ENCODE measurements around the gene CYP3A7. TPM values are rescaled to one million over a fixed set of nuclear protein-coding genes. Genes with fewer than 3 reads are reported as not detected.

CYP3A7 gene
- total and polyA plus RNA-seq, 2 of the 13 experiments (the other 11 are each of a cell fraction or from before 2014, with no cell fraction given) = 5.8 to 6.4 TPM

- TF ChIP-seq ZNF503 (CRISPR knock-in tag; IDR thresholded peaks at IDR 0.05) (peak; percentile 94), PHB2 (IDR thresholded peaks at IDR 0.05; ENCODE audit: partially characterized antibody) (no peak), MLX (CRISPR knock-in tag; IDR thresholded peaks at IDR 0.05) (peak; percentile 66; the same call in 1 of the 2 replicates), MYNN (CRISPR knock-in tag; IDR thresholded peaks at IDR 0.05; ENCODE audit: low read depth) (no peak), PHF21A (CRISPR knock-in tag; IDR thresholded peaks at IDR 0.05) (no peak), NFRKB (IDR thresholded peaks at IDR 0.05) (no peak), FOXA1 (IDR thresholded peaks at IDR 0.05) (no peak), FOXA1 (CRISPR knock-in tag; IDR thresholded peaks at IDR 0.05) (peak; percentile 79), DBP (CRISPR knock-in tag; IDR thresholded peaks at IDR 0.05; ENCODE audit: not compliant biosample characterization) (no peak), SKIL (CRISPR knock-in tag; IDR thresholded peaks at IDR 0.05; ENCODE audit: borderline replicate concordance) (peak; percentile 71), ZNF790 (CRISPR knock-in tag; IDR thresholded peaks at IDR 0.05; ENCODE audit: borderline replicate concordance) (0 out of 2 replicates have a peak, but pooled peaks have one; percentile 55), ZFP36 (IDR thresholded peaks at IDR 0.05; ENCODE audit: borderline replicate concordance, low read depth, low read length, partially characterized antibody) (no peak), BRCA1 (CRISPR knock-in tag; IDR thresholded peaks at IDR 0.05) (peak; percentile 72; the same call in 1 of the 2 replicates), HHEX (CRISPR knock-in tag; IDR thresholded peaks at IDR 0.05) (peak; percentile 97), RARA (CRISPR knock-in tag; IDR thresholded peaks at IDR 0.05) (peak; percentile 93), HNF4A (CRISPR knock-in tag; IDR thresholded peaks at IDR 0.05) (peak; percentile 93), KAT7 (CRISPR knock-in tag; IDR thresholded peaks at IDR 0.05; ENCODE audit: borderline replicate concordance) (0 out of 2 replicates have a peak, but pooled peaks have one; percentile 58), ZSCAN21 (CRISPR knock-in tag; IDR thresholded peaks at IDR 0.05; ENCODE audit: borderline replicate concordance) (no peak; the same call in 1 of the 2 replicates), HNF4G (IDR thresholded peaks at IDR 0.05; ENCODE audit: borderline replicate concordance, low read depth, low read length) (peak; percentile 15; the same call in 1 of the 2 replicates), HNF4G (CRISPR knock-in tag; IDR thresholded peaks at IDR 0.05; ENCODE audit: borderline replicate concordance, low read depth) (no peak), TFDP1 (CRISPR knock-in tag; IDR thresholded peaks at IDR 0.05; ENCODE audit: borderline replicate concordance) (peak; percentile 71; the same call in 1 of the 2 replicates), ETV5 (CRISPR knock-in tag; IDR thresholded peaks at IDR 0.05; ENCODE audit: borderline replicate concordance) (peak; percentile 62; the same call in 1 of the 2 replicates), NR2F2 (IDR thresholded peaks at IDR 0.05; ENCODE audit: borderline replicate concordance, low read depth) (peak; percentile 97), ZNF12 (CRISPR knock-in tag; IDR thresholded peaks at IDR 0.05) (no peak; the same call in 1 of the 2 replicates), SATB2 (CRISPR knock-in tag; IDR thresholded peaks at IDR 0.05) (no peak)
These were observed 57.3 kb downstream of the CYP3A7 start (continued) for GRCh38 chr7:99677648-99678045.
